Limb (tissue), 2 donors: ENCODE data around the gene ATAD2B.
A peak's percentile ranks its signal among the peaks of the same experiment; 100 is the strongest.
"Not testable (repeated sequence)": the region's sequence is repeated elsewhere in the genome, so short reads cannot be mapped to it uniquely, and the experiment has no call there.

ENCODE experiments used
- DNase-seq, 2 donors: peaks; one replicate each; pipeline ENCODE4 v3.0.0-alpha.2; 2016; ENCODE audit errors: extremely low spot score in 2 of 2

Gene ATAD2B

GRCh38 chr2:23926750-23927571 is at the start of gene ATAD2B:
TSS of gene ATAD2B (minus strand) at chr2:23927123. CDS start at chr2:23926770, 353 bp downstream.
- DNase-seq = peak; percentile 95 to 99

- DNase-seq = no peak
Observed at GRCh38 chr2:23967846-23968245, 40.9 kb upstream of the ATAD2B start.

GRCh38 chr2:23954325-23955014 is 27.5 kb upstream of the ATAD2B start:
- no peak for DNase-seq

- DNase-seq = no peak
Observed at GRCh38 chr2:23953625-23954024, 26.7 kb upstream of the ATAD2B start.

- not testable (repeated sequence) for DNase-seq
Observed at GRCh38 chr2:23952558-23952957, 25.6 kb upstream of the ATAD2B start.

- no peak for DNase-seq
Observed at GRCh38 chr2:23947350-23947749, 20.4 kb upstream of the ATAD2B start.

- DNase-seq = no peak
Observed at GRCh38 chr2:23944976-23945375, 18.1 kb upstream of the ATAD2B start.

- peak in 1 of 2 donors; percentile 34 for DNase-seq
Observed at GRCh38 chr2:23944527-23944926, 17.6 kb upstream of the ATAD2B start.

GRCh38 chr2:23943666-23944065 is 16.7 kb upstream of the ATAD2B start:
- DNase-seq = no peak

GRCh38 chr2:23941644-23942043 is 14.7 kb upstream of the ATAD2B start:
- no peak for DNase-seq

- peak in 1 of 2 donors; percentile 45 for DNase-seq
Observed at GRCh38 chr2:23940718-23941620, 14.0 kb upstream of the ATAD2B start.

GRCh38 chr2:23939987-23940717 is 13.2 kb upstream of the ATAD2B start, which contains the start of gene UBXN2A:
TSS of gene UBXN2A (plus strand) at chr2:23940463. CDS start at chr2:23958315, 17,852 bp downstream.
- DNase-seq = peak; percentile 87 to 93

GRCh38 chr2:23934259-23934658 is 7.3 kb upstream of the ATAD2B start:
- no peak for DNase-seq

- peak in 1 of 2 donors; percentile 81 for DNase-seq
Observed at GRCh38 chr2:23926290-23926749, 603 bp downstream of the ATAD2B start.

- peak in 1 of 2 donors; percentile 43 for DNase-seq
Observed at GRCh38 chr2:23925702-23926289, 1.1 kb downstream of the ATAD2B start.

GRCh38 chr2:23924589-23925359 is 2.1 kb downstream of the ATAD2B start:
- DNase-seq = no peak

GRCh38 chr2:23918837-23919489 is 8.0 kb downstream of the ATAD2B start:
- DNase-seq = no peak

GRCh38 chr2:23916727-23917405 is 10.1 kb downstream of the ATAD2B start:
- DNase-seq = no peak
